Heart right ventricle (tissue), 16 donors: ENCODE measurements around the gene AMFR. TPM values are rescaled to one million over a fixed set of nuclear protein-coding genes. Genes with fewer than 3 reads are reported as not detected.

Experiments used
- ATAC-seq, 8 donors: fragments of 200-7000 bp; cut with Tn5 transposase; one replicate each; pipeline ENCODE4 v1.9.1; 2020; ENCODE audit warnings: mild to moderate bottlenecking in 8 of 8, moderate library complexity in 8 of 8, moderate number of reproducible peaks in 1 of 8
- DNase-seq, 2 donors: peaks; one replicate each; pipeline ENCODE4 v3.0.0-alpha.2; 2020
- H3K27ac ChIP-seq, 10 donors: fragments of 200-600 bp; sonication (generic) in 2 of 10; one replicate each; pipeline versions ENCODE4 v1.5.0 to v1.8.0; 2020 to 2022; ENCODE audit warnings: mild to moderate bottlenecking in 3 of 10
- H3K27me3 ChIP-seq, 7 donors: fragments of 200-600 bp; one replicate each; pipeline ENCODE4 v1.8.0; 2021 to 2022; ENCODE audit warnings: mild to moderate bottlenecking in 2 of 7
- H3K36me3 ChIP-seq, 9 donors: fragments of 200-600 bp; sonication (generic) in 1 of 9; one replicate each; pipeline versions ENCODE4 v1.5.0 to v1.8.0; 2020 to 2022; ENCODE audit warnings: mild to moderate bottlenecking in 2 of 9
- H3K4me1 ChIP-seq, 9 donors: fragments of 200-600 bp; sonication (generic) in 1 of 9; one replicate each; pipeline versions ENCODE4 v1.5.0 to v1.8.0; 2020 to 2022; ENCODE audit warnings: mild to moderate bottlenecking in 4 of 9
- H3K4me3 ChIP-seq, 10 donors: fragments of 200-600 bp; sonication (generic) in 2 of 10; one replicate each; pipeline versions ENCODE4 v1.5.0 to v1.8.0; 2020 to 2022; ENCODE audit warnings: mild to moderate bottlenecking in 7 of 10, moderate library complexity in 2 of 10
- H3K9me3 ChIP-seq, 11 donors: fragments of 200-600 bp in 10 of 11; sonication (generic) in 2 of 11; one replicate each; pipeline versions ENCODE4 v1.5.0 to v1.8.0; 2013 to 2022; ENCODE audit warnings: mild to moderate bottlenecking in 2 of 11, control low read depth in 1 of 11, moderate library complexity in 1 of 11
- CTCF ChIP-seq, 9 donors: fragments of 200-600 bp; sonication (generic) in 2 of 9; IDR thresholded peaks; one replicate each; pipeline versions ENCODE4 v1.5.0 to v1.8.0; 2021 to 2022; ENCODE audit warnings: antibody characterized with exemption in 9 of 9, mild to moderate bottlenecking in 5 of 9, moderate library complexity in 1 of 9
- WGBS, 2 donors: extraction: QIAGEN DNeasy Blood & Tissue Kit; methylation state at CpG; one replicate each; pipeline ENCODE4 v1.1.7; 2013; ENCODE audit warnings: inconsistent platforms in 1 of 2; 5-methylcytosine and 5-hydroxymethylcytosine counted together
- intact Hi-C, 10 donors: fragments of 100-400 bp; cut with DNase I; formaldehyde crosslinking; loops; one replicate each; pipeline versions ENCODE4 v1.11.1 to v1.14.2; 2022
- polyA plus RNA-seq, 2 donors: library from polyadenylated mRNA; stranded (reverse); fragments of 200-250 nt; gene quantifications; one replicate each; pipeline ENCODE4 v1.2.3, GENCODE V29; 2013
- total RNA-seq, 10 donors: library from RNA; stranded (reverse); fragmentation: NEBNext Ultra II Directional in 3 of 10; extraction: Animal tissue kit (Norgen Biotek cat#: 25700) in 3 of 10; gene quantifications; one replicate each; pipeline versions ENCODE4 v1.2.1 to v1.2.4, GENCODE V29; 2021 to 2023
- donor health status: Arrhythmogenic right ventricular cardiomyopathy.
- donor health status: ischemic (EF 13 %, LVEDD 7.1; RV severe dilation, severe dysfunction).
- donor health status: healthy with polysubstance abuse.
- donor health status: DM: no; HTN: yes; CAD: no.
- donor health status: DM: no; HTN: no; CAD: no.
- donor health status: ischemic (EF 25% LVEDD 6.9; RV normal size, moderate dysfunction).
- donor health status: ischemic (EF 25% LVEDD 5.7; RV mildly dilated, moderate dysfunction).
- donor health status: healthy.
- donor health status: DM: yes; HTN: yes; CAD: no.
- donor health status: Ischemic cardiomyopathy.
- donor health status: ischemic (EF 35%, LVEDD 5.7; RV mildly dilated, moderate dysfunction).
- donor health status: nonischemic (EF 11% LVEDD 7.7; RV severe dilation, severe dysfunction).
- donor health status: DM: yes; HTN: yes; CAD: no.
- donor health status: PGD.
- donor health status: ischemic (EF 29% LVEDD 5.4; RV normal size, mild dysfunction).
- donor health status: nonischemic (EF 23%, LVEDD 6.1; RV moderate dilation, normal function).

Gene AMFR
- total and polyA plus RNA-seq, 12 donors = 18.1 to 87.9 (median 65.9) TPM

- Histone ChIP-seq H3K36me3 (peaks cover 0 to 4% (median 0%) of the 10 kb centered on the region in 9 donors), H3K9me3 (no peaks in the 10 kb centered on the region), H3K27ac (no peak overlapping the region), H3K4me1 (no peaks in the 10 kb centered on the region), H3K4me3 (no peak overlapping the region), H3K27me3 (no peaks in the 10 kb centered on the region)
- 90 to 92% methylated on average over 25 of the region's 25 CpGs for WGBS, 2 donors
- DNase-seq = no peak
- no peak for TF ChIP-seq CTCF (IDR thresholded peaks at IDR 0.05)
- no peak for ATAC-seq
- intact Hi-C loops = no loop called here
Measured at GRCh38 chr16:56348168-56349085, 76.9 kb downstream of the AMFR start.

GRCh38 chr16:56347670-56348069 lies 77.7 kb downstream of the AMFR start:
- DNase-seq (no peak), ATAC-seq (no peak)
- Histone ChIP-seq H3K4me1 (no peaks in the 10 kb centered on the region), H3K27me3 (no peaks in the 10 kb centered on the region), H3K27ac (no peak overlapping the region), H3K4me3 (no peak overlapping the region), H3K36me3 (peaks cover 0 to 4% (median 0%) of the 10 kb centered on the region in 9 donors), H3K9me3 (no peaks in the 10 kb centered on the region)
- intact Hi-C loops = no loop called here
- 80 to 84% methylated on average over 10 to 11 of the region's 11 CpGs for WGBS, 2 donors
- no peak for TF ChIP-seq CTCF (IDR thresholded peaks at IDR 0.05)

- 79 to 90% methylated on average over 8 of the region's 8 CpGs for WGBS, 2 donors
- H3K36me3 ChIP-seq = peaks cover 0 to 4% (median 0%) of the 10 kb centered on the region in 9 donors
- no peaks in the 10 kb centered on the region for H3K4me1 ChIP-seq
- H3K27me3 ChIP-seq = no peaks in the 10 kb centered on the region
- ATAC-seq (no peak), DNase-seq (no peak)
- H3K9me3 ChIP-seq = no peaks in the 10 kb centered on the region
- intact Hi-C loops = no loop called here
- no peak for TF ChIP-seq CTCF (IDR thresholded peaks at IDR 0.05)
- H3K27ac ChIP-seq = no peak overlapping the region
- no peak overlapping the region for H3K4me3 ChIP-seq
Measured at GRCh38 chr16:56347166-56347565, 78.2 kb downstream of the AMFR start.

GRCh38 chr16:56346131-56346890 lies 79.0 kb downstream of the AMFR start:
- Histone ChIP-seq H3K4me3 (no peak overlapping the region), H3K9me3 (no peaks in the 10 kb centered on the region), H3K27ac (no peak overlapping the region), H3K27me3 (no peaks in the 10 kb centered on the region), H3K4me1 (no peaks in the 10 kb centered on the region), H3K36me3 (peaks cover 0 to 4% (median 0%) of the 10 kb centered on the region in 9 donors)
- ATAC-seq = no peak
- TF ChIP-seq CTCF (IDR thresholded peaks at IDR 0.05) = no peak
- intact Hi-C loops = no loop called here
- 92% methylated on average over 15 of the region's 15 CpGs for WGBS, 2 donors
- DNase-seq = no peak
